ENCODE measurements around the gene MTCL1.

DNA sequence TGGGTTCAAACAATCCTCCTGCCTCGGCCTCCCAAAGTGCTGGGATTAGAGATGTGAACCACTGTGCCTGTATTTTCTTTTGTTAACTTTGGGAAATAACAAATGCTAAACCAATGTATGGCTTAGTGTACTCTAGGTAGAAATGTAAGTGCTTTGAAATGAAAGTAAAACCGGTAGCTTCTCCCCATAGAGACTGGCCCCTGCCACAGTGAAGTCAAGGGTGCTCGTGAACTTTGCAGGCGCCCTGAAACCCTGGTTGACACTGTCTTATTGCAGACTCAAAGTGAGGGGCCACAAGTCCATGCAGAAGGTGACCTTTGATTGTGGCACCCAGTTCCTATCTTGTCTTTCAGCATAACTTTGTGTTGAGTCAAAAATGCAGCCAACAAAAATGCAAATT, 24.2 kb upstream of the MTCL1 start:
- TF ChIP-seq POLR2A (IDR thresholded peaks at IDR 0.05; ENCODE audit: control extremely low read depth in 1 of 2, low read depth in 2 of 2, low read length in 2 of 2) (no peak), GABPA (IDR thresholded peaks at IDR 0.05; ENCODE audit: borderline replicate concordance, insufficient read depth, low read length) (no peak), EZH2 (IDR thresholded peaks at IDR 0.05; ENCODE audit: low read depth, low read length, severe bottlenecking) (no peak), TAF7 (optimal IDR thresholded peaks at IDR 0.05; ENCODE audit: borderline replicate concordance, low read depth, low read length) (no peak), YY1 (IDR thresholded peaks at IDR 0.05; ENCODE audit: low read depth, low read length) (no peak), CHD2 (IDR thresholded peaks at IDR 0.05; ENCODE audit: low read length) (no peak), NRF1 (IDR thresholded peaks at IDR 0.05; ENCODE audit: low read depth, low read length) (no peak)
- TF ChIP-seq, protein P1, sequence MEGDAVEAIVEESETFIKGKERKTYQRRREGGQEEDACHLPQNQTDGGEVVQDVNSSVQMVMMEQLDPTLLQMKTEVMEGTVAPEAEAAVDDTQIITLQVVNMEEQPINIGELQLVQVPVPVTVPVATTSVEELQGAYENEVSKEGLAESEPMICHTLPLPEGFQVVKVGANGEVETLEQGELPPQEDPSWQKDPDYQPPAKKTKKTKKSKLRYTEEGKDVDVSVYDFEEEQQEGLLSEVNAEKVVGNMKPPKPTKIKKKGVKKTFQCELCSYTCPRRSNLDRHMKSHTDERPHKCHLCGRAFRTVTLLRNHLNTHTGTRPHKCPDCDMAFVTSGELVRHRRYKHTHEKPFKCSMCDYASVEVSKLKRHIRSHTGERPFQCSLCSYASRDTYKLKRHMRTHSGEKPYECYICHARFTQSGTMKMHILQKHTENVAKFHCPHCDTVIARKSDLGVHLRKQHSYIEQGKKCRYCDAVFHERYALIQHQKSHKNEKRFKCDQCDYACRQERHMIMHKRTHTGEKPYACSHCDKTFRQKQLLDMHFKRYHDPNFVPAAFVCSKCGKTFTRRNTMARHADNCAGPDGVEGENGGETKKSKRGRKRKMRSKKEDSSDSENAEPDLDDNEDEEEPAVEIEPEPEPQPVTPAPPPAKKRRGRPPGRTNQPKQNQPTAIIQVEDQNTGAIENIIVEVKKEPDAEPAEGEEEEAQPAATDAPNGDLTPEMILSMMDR (IDR thresholded peaks at IDR 0.05; ENCODE audit: control extremely low read depth in 1 of 3, insufficient read depth in 1 of 3, low read depth in 1 of 3, low read length in 3 of 3): no peak
